DND-41 (cell line): Measurements from ENCODE around the gene PIAS1.

Experiments
- ATAC-seq: fragments of 200-7000 bp; cut with Tn5 transposase; 3 replicates; pipeline ENCODE4 v1.9.1; 2021; ENCODE audit warnings: low read depth; ENCODE audit not compliant: insufficient read depth
- DNase-seq: peaks from one replicate; pipeline ENCODE4 v3.0.0-alpha.2; 2020
- H2AFZ ChIP-seq: 2 replicates; pipeline ENCODE4 v1.6.0; 2012; ENCODE audit warnings: low read depth, low read length
- H3K27ac ChIP-seq: 2 replicates; pipeline ENCODE4 v1.5.1; 2012; ENCODE audit warnings: low read length, inconsistent platforms
- H3K27me3 ChIP-seq: fragments of 200-600 bp; sonication (generic); 2 replicates; pipeline ENCODE4 v1.6.0; 2012; ENCODE audit warnings: low read length, mild to moderate bottlenecking, inconsistent platforms; ENCODE audit not compliant: insufficient read depth, poor library complexity
- H3K36me3 ChIP-seq: 2 replicates; pipeline ENCODE4 v1.5.1; 2012; ENCODE audit warnings: low read length, inconsistent platforms; ENCODE audit not compliant: insufficient read depth
- H3K4me1 ChIP-seq: 2 replicates; pipeline ENCODE4 v1.5.1; 2012; ENCODE audit warnings: mild to moderate bottlenecking, low read length; ENCODE audit not compliant: insufficient read depth
- H3K4me2 ChIP-seq: 2 replicates; pipeline ENCODE4 v1.6.0; 2012; ENCODE audit warnings: mild to moderate bottlenecking, moderate library complexity, low read length, inconsistent platforms; ENCODE audit not compliant: insufficient read depth
- H3K4me3 ChIP-seq, 2 experiments: fragments of 200-600 bp in 1 of 2; shearing (Covaris generic) in 1 of 2; 2 replicates each; pipeline ENCODE4 v1.5.1; 2012 to 2016; ENCODE audit warnings: inconsistent platforms in 2 of 2, low read length in 2 of 2, mild to moderate bottlenecking in 2 of 2, low read depth in 1 of 2, moderate library complexity in 1 of 2
- H3K79me2 ChIP-seq: 2 replicates; pipeline ENCODE4 v1.6.0; 2012; ENCODE audit warnings: low read length, inconsistent platforms; ENCODE audit not compliant: insufficient read depth
- H3K9ac ChIP-seq: 2 replicates; pipeline ENCODE4 v1.6.0; 2012; ENCODE audit warnings: low read depth, mild to moderate bottlenecking, inconsistent platforms, low read length, moderate library complexity
- H3K9me3 ChIP-seq: 2 replicates; pipeline ENCODE4 v1.5.1; 2012; ENCODE audit warnings: low read length, moderate library complexity, mild to moderate bottlenecking, inconsistent platforms; ENCODE audit not compliant: insufficient read depth, severe bottlenecking
- H4K20me1 ChIP-seq: 2 replicates; pipeline ENCODE4 v1.6.0; 2012; ENCODE audit warnings: low read length; ENCODE audit not compliant: insufficient read depth
- EZH2 ChIP-seq: IDR thresholded peaks from 3 replicates; pipeline ENCODE4 v1.6.1; 2012; ENCODE audit warnings: borderline replicate concordance, low read depth, mild to moderate bottlenecking, moderate library complexity, low read length, inconsistent platforms; ENCODE audit not compliant: severe bottlenecking
- TF ChIP-seq, protein P1 (sequence below): IDR thresholded peaks from 2 replicates; pipeline ENCODE4 v1.5.1; 2012; ENCODE audit warnings: borderline replicate concordance, low read length, moderate library complexity, mild to moderate bottlenecking; ENCODE audit not compliant: poor library complexity, severe bottlenecking; ENCODE audit errors: extremely low read depth

The PIAS1 gene

GRCh38 chr15:68107142-68107541, 53.0 kb downstream of the PIAS1 start:
- Histone ChIP-seq H3K27me3 (no peaks in the 10 kb centered on the region), H3K4me3 (no peak overlapping the region), H3K36me3 (peaks cover 14% of the 10 kb centered on the region; the same call in 1 of the 2 replicates), H3K4me1 (no peaks in the 10 kb centered on the region; the same call in 1 of the 2 replicates), H4K20me1 (peaks cover 14% of the 10 kb centered on the region; the same call in 1 of the 2 replicates), H3K9me3 (no peaks in the 10 kb centered on the region), H2AFZ (no peak overlapping the region), H3K9ac (no peak overlapping the region), H3K4me2 (no peak overlapping the region), H3K79me2 (peaks cover 93% of the 10 kb centered on the region), H3K27ac (no peak overlapping the region)
- no peak for TF ChIP-seq EZH2
- TF ChIP-seq, protein P1, sequence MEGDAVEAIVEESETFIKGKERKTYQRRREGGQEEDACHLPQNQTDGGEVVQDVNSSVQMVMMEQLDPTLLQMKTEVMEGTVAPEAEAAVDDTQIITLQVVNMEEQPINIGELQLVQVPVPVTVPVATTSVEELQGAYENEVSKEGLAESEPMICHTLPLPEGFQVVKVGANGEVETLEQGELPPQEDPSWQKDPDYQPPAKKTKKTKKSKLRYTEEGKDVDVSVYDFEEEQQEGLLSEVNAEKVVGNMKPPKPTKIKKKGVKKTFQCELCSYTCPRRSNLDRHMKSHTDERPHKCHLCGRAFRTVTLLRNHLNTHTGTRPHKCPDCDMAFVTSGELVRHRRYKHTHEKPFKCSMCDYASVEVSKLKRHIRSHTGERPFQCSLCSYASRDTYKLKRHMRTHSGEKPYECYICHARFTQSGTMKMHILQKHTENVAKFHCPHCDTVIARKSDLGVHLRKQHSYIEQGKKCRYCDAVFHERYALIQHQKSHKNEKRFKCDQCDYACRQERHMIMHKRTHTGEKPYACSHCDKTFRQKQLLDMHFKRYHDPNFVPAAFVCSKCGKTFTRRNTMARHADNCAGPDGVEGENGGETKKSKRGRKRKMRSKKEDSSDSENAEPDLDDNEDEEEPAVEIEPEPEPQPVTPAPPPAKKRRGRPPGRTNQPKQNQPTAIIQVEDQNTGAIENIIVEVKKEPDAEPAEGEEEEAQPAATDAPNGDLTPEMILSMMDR, result no peak
- DNase-seq (no peak), ATAC-seq (no peak)

DNA sequence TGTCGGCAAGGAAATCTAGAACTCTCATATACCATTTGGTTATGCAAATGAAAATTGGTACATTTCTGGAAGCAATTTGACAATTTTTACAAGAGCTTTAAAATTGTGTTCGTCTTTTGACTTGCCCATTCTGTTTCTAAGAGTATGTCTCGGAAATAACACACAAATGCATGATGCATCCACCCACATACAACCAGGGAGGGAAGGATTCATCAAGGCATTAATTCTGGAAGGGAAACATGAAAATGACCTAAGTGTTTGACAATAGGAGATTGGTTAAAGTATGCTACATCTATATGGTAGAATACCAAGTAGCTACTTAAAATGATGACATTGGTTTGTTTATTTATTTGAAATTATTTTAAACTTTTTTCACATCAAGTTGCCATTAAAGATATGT, 58.6 kb downstream of the PIAS1 start:
- DNase-seq, result no peak
- H3K9ac ChIP-seq, result no peak overlapping the region
- no peaks in the 10 kb centered on the region for H3K36me3 ChIP-seq
- no peaks in the 10 kb centered on the region for H3K27me3 ChIP-seq
- H3K4me2 ChIP-seq, result no peak overlapping the region
- TF ChIP-seq EZH2, result no peak
- TF ChIP-seq, protein P1, result no peak
- peaks cover 25% of the 10 kb centered on the region for H3K4me1 ChIP-seq
- H3K9me3 ChIP-seq, result no peaks in the 10 kb centered on the region
- no peak overlapping the region for H2AFZ ChIP-seq
- H3K27ac ChIP-seq, result no peak overlapping the region
- H3K79me2 ChIP-seq, result peaks cover 92% of the 10 kb centered on the region
- no peak for ATAC-seq
- no peak overlapping the region for H3K4me3 ChIP-seq
- peaks cover 23% of the 10 kb centered on the region for H4K20me1 ChIP-seq

GRCh38 chr15:68113273-68113672, 59.2 kb downstream of the PIAS1 start:
- Histone ChIP-seq H3K79me2 (peaks cover 93% of the 10 kb centered on the region), H3K4me3 (no peak overlapping the region), H3K9me3 (no peaks in the 10 kb centered on the region), H3K36me3 (no peaks in the 10 kb centered on the region), H4K20me1 (peaks cover 24% of the 10 kb centered on the region), H2AFZ (no peak overlapping the region), H3K27ac (no peak overlapping the region; the same call in 1 of the 2 replicates), H3K9ac (no peak overlapping the region), H3K27me3 (no peaks in the 10 kb centered on the region), H3K4me1 (peaks cover 25% of the 10 kb centered on the region), H3K4me2 (peak overlapping the region; percentile 59; the same call in 1 of the 2 replicates)
- no peak for TF ChIP-seq EZH2
- TF ChIP-seq, protein P1, result no peak
- ATAC-seq (no peak), DNase-seq (no peak)

DNA sequence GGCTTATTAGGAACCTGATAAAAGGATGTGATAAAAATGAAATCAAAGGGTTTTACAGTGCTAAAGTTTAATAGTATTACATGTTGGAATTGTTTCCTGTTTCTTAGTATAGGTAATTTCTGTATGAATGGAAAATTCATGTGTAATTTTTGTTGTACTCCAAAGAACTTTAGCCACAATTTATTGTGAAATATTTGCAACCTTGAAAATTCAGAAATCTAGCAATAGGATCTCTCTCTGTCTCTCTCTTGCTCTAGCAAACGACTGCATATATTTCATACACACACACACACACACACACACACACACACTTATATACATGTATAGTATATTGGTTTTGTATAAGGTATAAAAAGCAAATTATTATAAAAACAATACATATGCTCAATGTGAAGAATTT, 59.6 kb downstream of the PIAS1 start:
- no peak overlapping the region for H2AFZ ChIP-seq
- H3K27me3 ChIP-seq, result no peaks in the 10 kb centered on the region
- peak overlapping the region in 1 of 2 experiments; percentile 43; a peak in 2 of 4 replicates for H3K4me3 ChIP-seq
- ATAC-seq (no peak), DNase-seq (no peak)
- no peak overlapping the region for H3K27ac ChIP-seq
- H3K36me3 ChIP-seq, result no peaks in the 10 kb centered on the region
- no peaks in the 10 kb centered on the region for H3K9me3 ChIP-seq
- peak overlapping the region; percentile 35; the same call in 1 of the 2 replicates for H3K9ac ChIP-seq
- peaks cover 25% of the 10 kb centered on the region for H3K4me1 ChIP-seq
- H3K79me2 ChIP-seq, result peaks cover 93% of the 10 kb centered on the region
- TF ChIP-seq, protein P1, result no peak
- TF ChIP-seq EZH2, result no peak
- peaks cover 23% of the 10 kb centered on the region for H4K20me1 ChIP-seq
- H3K4me2 ChIP-seq, result peak overlapping the region; percentile 59
